Omental fat pad (tissue), 4 donors: ENCODE results near the gene SYTL2. TPM values are rescaled to one million over a fixed set of nuclear protein-coding genes. Genes with fewer than 3 reads are reported as not detected.

Source experiments
- ATAC-seq: fragments of 150-250 bp; one replicate; pipeline ENCODE4 v1.9.1; 2016; ENCODE audit warnings: mild to moderate bottlenecking, moderate library complexity; ENCODE audit not compliant: low FRiP score
- DNase-seq: peaks from one replicate; pipeline ENCODE4 v3.0.0-alpha.2; 2019; ENCODE audit warnings: low spot score
- CTCF ChIP-seq, 3 donors: fragments of 450-650 bp; IDR thresholded peaks; one replicate each; pipeline ENCODE4 v1.5.1; 2016 to 2017; ENCODE audit warnings: antibody characterized with exemption in 3 of 3, mild to moderate bottlenecking in 3 of 3, moderate library complexity in 2 of 3
- total RNA-seq, 4 donors: library from RNA; depleted of rRNA; stranded (reverse); fragments of >200 nt; gene quantifications; one replicate each; pipeline ENCODE4 v1.1.0, GENCODE V29; 2016

Gene SYTL2
- total RNA-seq, 4 donors from 2014 or later: 14.3 to 33.9 (median 17.8) TPM

GRCh38 chr11:85685820-85686459 lies 125.0 kb downstream of the SYTL2 start, which contains the start of gene CCDC89:
TSS of gene CCDC89 (minus strand) at chr11:85686195. CDS start at chr11:85686130, 65 bp downstream.
- no peak for TF ChIP-seq CTCF (IDR thresholded peaks at IDR 0.05)
- DNase-seq (peak; percentile 76), ATAC-seq (peak; percentile 99)

GRCh38 chr11:85685125-85685819 lies 125.7 kb downstream of the SYTL2 start:
- TF ChIP-seq CTCF (IDR thresholded peaks at IDR 0.05): no peak
- ATAC-seq: peak; percentile 9
- no peak for DNase-seq

- TF ChIP-seq CTCF (IDR thresholded peaks at IDR 0.05): no peak
- ATAC-seq: no peak
- peak; percentile 24 for DNase-seq
Measured at GRCh38 chr11:85682330-85683305, 128.3 kb downstream of the SYTL2 start.

- DNase-seq (no peak), ATAC-seq (no peak)
- no peak for TF ChIP-seq CTCF (IDR thresholded peaks at IDR 0.05)
Measured at GRCh38 chr11:85680897-85681296, 130.0 kb downstream of the SYTL2 start.

- no peak for TF ChIP-seq CTCF (IDR thresholded peaks at IDR 0.05)
- DNase-seq: no peak
- no peak for ATAC-seq
Measured at GRCh38 chr11:85679576-85679975, 131.4 kb downstream of the SYTL2 start.

GRCh38 chr11:85673393-85673792 lies 137.5 kb downstream of the SYTL2 start:
- no peak for DNase-seq
- TF ChIP-seq CTCF (IDR thresholded peaks at IDR 0.05): no peak
- no peak for ATAC-seq
